Hepatocyte (in vitro differentiated cells): ENCODE results near the gene LSR.

Experiments used
- CTCF ChIP-seq: fragments of 200-600 bp; sonication (generic); IDR thresholded peaks from 2 replicates; pipeline ENCODE4 v1.5.1; 2016; ENCODE audit warnings: antibody characterized with exemption, mild to moderate bottlenecking; ENCODE audit not compliant: poor library complexity
- EZH2 ChIP-seq: fragments of 200-600 bp; sonication (generic); IDR thresholded peaks from 2 replicates; pipeline ENCODE4 v1.6.1; 2016; ENCODE audit warnings: antibody characterized with exemption, mild to moderate bottlenecking, borderline replicate concordance
- EZH2phosphoT487 ChIP-seq: fragments of 200-600 bp; sonication (generic); IDR thresholded peaks from one replicate; pipeline ENCODE4 v1.6.1; 2018; ENCODE audit warnings: antibody characterized with exemption, mild to moderate bottlenecking, low read depth, moderate library complexity; ENCODE audit not compliant: unreplicated experiment, severe bottlenecking

GRCh38 chr19:35225951-35226350 lies 22.9 kb upstream of the LSR start:
- no peak for TF ChIP-seq CTCF
- no peak for TF ChIP-seq EZH2
- TF ChIP-seq EZH2phosphoT487, result no peak
